GM18526 (cell line): Measurements from ENCODE around the gene PPP1R27.

Experiments used
- POLR2A ChIP-seq: IDR thresholded peaks from 3 replicates; pipeline ENCODE4 v1.6.1; 2011; ENCODE audit not compliant: insufficient read length; ENCODE audit errors: extremely low read depth

Gene PPP1R27

GRCh38 chr17:81849457-81849856, 14.6 kb upstream of the PPP1R27 start:
- TF ChIP-seq POLR2A, result no peak

DNA sequence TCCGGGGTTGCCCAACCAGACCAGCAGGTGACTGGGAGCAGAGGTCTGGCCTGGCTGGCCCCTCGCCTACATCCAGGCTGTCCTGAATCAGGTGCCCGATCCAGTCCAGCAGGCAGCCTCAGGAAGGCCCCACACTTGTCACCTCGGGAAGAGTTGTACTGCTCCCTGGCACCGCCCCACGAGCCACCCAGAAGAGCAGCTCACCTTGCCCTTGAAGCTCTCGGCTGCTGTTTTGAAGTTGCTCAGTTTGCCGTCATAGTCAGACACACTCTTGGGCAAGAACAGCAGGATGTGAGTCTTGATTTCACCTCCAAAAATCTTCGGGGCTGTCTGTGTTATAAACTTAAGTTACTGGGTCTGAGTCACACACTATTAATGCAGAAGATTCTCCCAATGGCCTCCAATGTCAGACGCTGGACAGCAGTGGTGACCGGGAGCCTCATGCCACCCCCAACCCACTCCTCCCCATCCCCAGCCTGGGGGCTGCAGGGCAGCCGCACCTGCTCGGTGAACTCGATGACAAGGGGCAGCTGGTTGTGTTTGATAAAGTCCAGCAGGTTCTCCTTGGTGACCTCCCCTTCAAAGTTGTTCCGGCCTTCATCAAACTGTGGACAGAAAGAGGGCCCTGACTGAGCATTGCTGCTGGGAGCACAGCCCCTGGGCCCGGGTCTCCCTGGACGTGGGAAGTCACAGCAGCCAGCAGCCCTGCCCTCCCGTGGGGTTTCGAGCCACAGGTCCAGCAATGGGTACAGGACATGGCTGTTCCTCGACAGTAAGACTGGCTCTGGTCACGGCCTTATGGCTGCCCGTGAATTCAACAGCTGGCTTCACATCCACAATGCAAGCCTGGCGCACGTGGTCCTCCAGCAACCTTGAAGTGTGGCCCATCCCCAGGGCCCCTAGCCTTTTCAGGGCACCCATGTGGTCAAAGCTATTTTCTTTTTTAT, 12.2 kb upstream of the PPP1R27 start:
- no peak for TF ChIP-seq POLR2A

- TF ChIP-seq POLR2A, result no peak
Observed at GRCh38 chr17:81845881-81846742, 11.3 kb upstream of the PPP1R27 start.

GRCh38 chr17:81845361-81845760, 10.5 kb upstream of the PPP1R27 start:
- TF ChIP-seq POLR2A, result no peak

GRCh38 chr17:81844887-81845286, 10.0 kb upstream of the PPP1R27 start:
- TF ChIP-seq POLR2A, result no peak

DNA sequence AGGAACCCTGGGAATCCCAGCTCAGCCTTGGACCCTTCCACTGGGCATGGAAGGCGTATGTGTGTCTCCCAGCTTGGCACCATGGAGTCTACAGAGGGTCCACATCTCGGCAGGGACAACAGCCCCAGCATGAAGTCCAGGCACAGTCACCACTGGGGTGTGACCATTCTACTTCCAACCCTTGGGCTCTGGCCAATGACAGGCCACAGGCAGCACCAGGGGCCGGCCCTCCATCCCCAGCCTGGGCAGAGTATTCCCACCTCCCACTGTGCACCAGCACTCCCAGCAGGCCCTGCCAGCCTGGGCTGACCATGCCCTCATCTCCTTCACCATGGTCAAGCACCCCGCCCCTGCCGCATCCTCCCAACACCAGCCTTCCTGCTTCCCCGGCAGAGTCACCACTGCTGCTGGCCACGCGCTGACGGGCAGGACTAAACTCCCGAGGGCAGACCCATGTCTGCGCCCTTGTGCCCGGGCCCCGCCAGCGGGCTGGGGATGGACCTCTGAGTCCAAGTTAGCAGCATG, 9.5 kb upstream of the PPP1R27 start:
- TF ChIP-seq POLR2A, result no peak

GRCh38 chr17:81843713-81844326, 9.0 kb upstream of the PPP1R27 start:
- no peak for TF ChIP-seq POLR2A

DNA sequence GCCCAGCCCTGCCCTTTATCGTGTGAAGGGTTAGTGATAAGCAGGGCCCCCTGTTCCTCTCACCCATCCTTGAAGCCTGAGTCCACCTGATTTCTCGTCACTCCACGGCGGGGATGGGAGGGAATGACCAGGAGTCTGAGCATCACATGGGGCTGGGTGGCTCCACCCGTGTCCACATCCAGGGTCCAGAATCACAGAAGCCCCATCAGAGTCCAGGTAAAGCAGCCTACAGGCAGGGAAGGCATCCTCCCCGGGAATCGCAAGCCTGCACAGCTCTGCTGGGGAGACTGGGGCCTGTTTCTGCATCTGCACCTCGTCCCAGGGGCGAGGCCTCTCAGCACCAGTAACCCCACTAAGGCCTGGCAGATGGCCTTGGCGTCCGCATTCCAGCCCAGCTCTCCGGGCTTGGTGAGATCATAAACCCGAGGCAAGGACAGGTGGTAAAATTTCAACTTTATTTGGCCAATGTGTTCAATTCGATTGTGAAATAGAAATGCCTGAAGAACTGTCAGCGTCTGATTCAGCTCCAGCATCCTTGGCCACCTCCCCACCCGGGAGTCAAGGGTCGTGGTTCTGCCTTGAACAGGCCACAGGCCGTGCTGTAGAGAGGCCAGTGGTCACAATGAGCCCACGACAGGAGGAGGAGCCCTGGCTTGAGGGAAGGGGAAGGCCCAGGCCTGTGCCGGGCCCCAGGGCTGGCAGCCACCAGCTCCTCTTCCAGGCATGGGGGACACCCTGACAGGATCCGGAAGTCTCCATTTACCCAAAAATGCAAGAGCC, 8.1 kb upstream of the PPP1R27 start:
- no peak for TF ChIP-seq POLR2A

DNA sequence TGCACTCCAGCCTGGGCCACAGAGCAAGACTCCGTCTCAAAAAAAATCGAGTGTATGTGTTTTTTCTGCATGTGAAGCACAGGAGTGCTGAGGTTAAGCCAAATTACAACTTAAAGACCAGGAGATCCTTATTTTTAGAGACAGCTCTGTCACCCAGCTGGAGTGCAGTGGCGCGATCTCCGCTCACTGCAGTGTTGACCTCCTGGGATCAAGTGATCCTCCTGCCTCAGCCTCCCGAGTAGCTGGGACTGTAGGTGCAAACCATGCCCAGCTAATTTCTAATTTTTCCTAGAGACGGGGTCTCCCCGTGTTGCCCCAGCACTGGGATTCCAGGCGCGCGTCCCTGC, 7.5 kb upstream of the PPP1R27 start:
- TF ChIP-seq POLR2A, result no peak

- TF ChIP-seq POLR2A, result no peak
Observed at GRCh38 chr17:81841866-81842265, 7.0 kb upstream of the PPP1R27 start.

GRCh38 chr17:81840826-81841778, 6.3 kb upstream of the PPP1R27 start:
- TF ChIP-seq POLR2A, result no peak

DNA sequence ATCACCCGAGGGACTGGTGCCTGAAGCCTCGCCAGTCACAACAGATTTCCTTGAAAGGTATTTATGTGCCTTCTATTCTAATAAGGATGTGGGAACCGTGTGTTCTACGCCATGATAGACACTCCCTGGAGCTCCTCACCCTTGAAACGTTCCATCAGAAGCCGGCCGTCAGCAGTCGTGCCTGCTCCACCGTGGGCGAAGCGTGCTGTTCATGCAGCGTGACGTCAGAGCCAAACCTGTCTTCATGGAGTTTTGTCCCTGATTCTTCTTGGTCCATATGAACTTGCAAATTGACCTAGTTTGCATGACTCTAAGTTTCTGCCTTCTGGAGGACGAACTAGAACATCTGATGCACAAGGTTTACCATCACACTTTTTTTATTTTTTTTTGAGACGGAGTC, 4.5 kb upstream of the PPP1R27 start:
- no peak for TF ChIP-seq POLR2A

DNA sequence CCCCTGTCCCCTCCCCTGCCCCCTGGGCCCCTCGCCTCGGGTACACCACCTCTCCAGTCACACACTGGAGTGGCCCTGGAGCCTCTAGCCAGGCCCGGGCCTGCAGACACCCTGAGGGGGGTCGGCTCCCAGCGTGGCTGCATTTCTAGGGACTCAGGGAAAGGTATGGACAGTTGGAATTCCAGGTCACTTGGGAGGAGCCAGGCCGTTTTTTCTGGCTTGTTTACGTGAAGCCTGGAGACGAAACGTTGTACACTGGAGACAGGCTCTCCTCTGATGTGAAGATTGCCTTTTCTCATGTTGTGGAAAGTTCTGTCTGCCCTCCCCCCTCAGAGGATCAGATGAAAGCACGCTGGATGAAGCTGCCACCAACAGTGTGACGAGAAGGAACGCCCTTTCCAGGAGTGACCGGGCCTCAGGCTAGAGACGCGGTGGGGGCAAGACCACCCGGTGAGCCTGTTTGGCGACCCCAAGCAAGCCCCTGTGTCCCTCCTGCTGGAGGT, 4.0 kb upstream of the PPP1R27 start:
- no peak for TF ChIP-seq POLR2A
